Esophagus squamous epithelium (tissue), 4 donors: ENCODE results near the gene MPLKIP.

ENCODE experiments used
- CTCF ChIP-seq, 6 experiments: fragments of 450-650 bp in 4 of 6; fragments of 200-600 bp in 2 of 6; sonication (generic) in 2 of 6; IDR thresholded peaks; one replicate each; pipeline ENCODE4 v1.5.1; 2016 to 2019; ENCODE audit warnings: antibody characterized with exemption in 6 of 6, mild to moderate bottlenecking in 4 of 6, moderate library complexity in 4 of 6
- POLR2A ChIP-seq, 4 donors: fragments of 450-650 bp; IDR thresholded peaks; one replicate each; pipeline ENCODE4 v1.6.1; 2017; ENCODE audit warnings: antibody characterized with exemption in 4 of 4, mild to moderate bottlenecking in 4 of 4, moderate library complexity in 3 of 4

- no peak for TF ChIP-seq CTCF (IDR thresholded peaks at IDR 0.05)
- TF ChIP-seq POLR2A (IDR thresholded peaks at IDR 0.05), result no peak
Measured at GRCh38 chr7:40077849-40078248, 56.6 kb downstream of the MPLKIP start.
